Measurements from ENCODE around the gene CACNA1C.

DNA sequence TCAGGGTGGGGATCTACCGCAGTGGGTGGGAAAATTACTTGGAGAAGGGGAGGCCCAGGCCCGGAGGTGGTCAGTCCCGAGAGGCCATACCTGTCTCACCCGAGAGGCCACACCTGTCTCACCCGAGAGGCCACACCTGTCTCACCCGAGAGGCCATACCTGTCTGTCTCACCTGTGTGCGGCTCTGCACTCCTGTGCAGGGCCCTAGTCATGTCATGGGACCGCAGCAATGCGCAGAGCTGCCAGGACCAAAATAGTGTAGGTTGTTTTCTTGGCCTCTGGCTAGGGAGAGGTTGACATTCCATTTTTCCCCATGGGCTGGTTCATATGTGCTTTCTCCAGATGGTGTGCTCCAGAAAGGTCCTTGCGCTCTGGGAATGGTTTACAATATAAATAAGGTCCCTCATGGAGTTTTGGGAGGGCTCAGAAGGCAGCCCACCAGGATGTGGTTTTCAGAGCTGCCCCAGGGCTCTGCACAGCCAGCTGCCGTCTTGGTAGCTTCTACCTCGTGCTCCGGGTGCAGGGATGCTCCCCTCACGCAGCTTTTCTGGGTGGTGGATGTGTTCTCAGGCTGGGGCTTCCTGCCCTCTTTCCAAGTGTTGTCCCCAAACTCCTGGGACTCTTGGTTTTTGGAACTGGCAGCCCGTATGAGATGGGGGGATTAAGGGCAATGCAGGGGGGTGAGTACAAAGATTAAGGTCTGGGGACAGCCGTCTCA, 58.2 kb downstream of the CACNA1C start:
- TF ChIP-seq CTCF (IDR thresholded peaks at IDR 0.05) (no peak), POLR2AphosphoS5 (IDR thresholded peaks at IDR 0.05) (no peak), POLR2A (IDR thresholded peaks at IDR 0.05) (no peak)
